ENCODE measurements around the gene FOXR1.
A peak's percentile ranks its signal among the peaks of the same experiment; 100 is the strongest.
"Not testable (repeated sequence)": the region's sequence is repeated elsewhere in the genome, so short reads cannot be mapped to it uniquely, and the experiment has no call there.

The FOXR1 gene

GRCh38 chr11:118953265-118953664 is 18.3 kb upstream of the FOXR1 start:
- Histone ChIP-seq H3K4me2 (ENCODE audit: insufficient read depth, low read length) (no peak overlapping the region), H3K9ac (ENCODE audit: low read depth, low read length) (no peak overlapping the region), H3K36me3 (ENCODE audit: insufficient read depth, low read length) (no peaks in the 10 kb centered on the region), H2AFZ (ENCODE audit: low read depth, low read length) (no peak overlapping the region), H3K4me3 (ENCODE audit: low read depth in 1 of 2, low read length in 2 of 2) (no peak overlapping the region), H3K27ac (ENCODE audit: low read length) (no peak overlapping the region), H3K4me1 (ENCODE audit: insufficient read depth, low read length) (no peaks in the 10 kb centered on the region), H4K20me1 (ENCODE audit: insufficient read depth, low read length) (no peaks in the 10 kb centered on the region), H3K9me3 (ENCODE audit: insufficient read depth, low read length, severe bottlenecking) (no peaks in the 10 kb centered on the region), H3K79me2 (ENCODE audit: insufficient read depth, low read length) (no peaks in the 10 kb centered on the region), H3K27me3 (ENCODE audit: insufficient read depth, low read length, poor library complexity) (peaks cover under 1% of the 10 kb centered on the region)
- DNase-seq (peak; percentile 21), ATAC-seq (ENCODE audit: insufficient read depth, low read depth) (no peak)
- no peak for TF ChIP-seq EZH2 (IDR thresholded peaks at IDR 0.05; ENCODE audit: borderline replicate concordance, low read depth, low read length, severe bottlenecking)
- TF ChIP-seq CTCF (IDR thresholded peaks at IDR 0.05; ENCODE audit: borderline replicate concordance, extremely low read depth, low read length, poor library complexity, severe bottlenecking): no peak

GRCh38 chr11:118953976-118954375 is 17.6 kb upstream of the FOXR1 start:
- ATAC-seq (ENCODE audit: insufficient read depth, low read depth); H2AFZ ChIP-seq (ENCODE audit: low read depth, low read length); H3K4me2 ChIP-seq (ENCODE audit: insufficient read depth, low read length); H3K27me3 ChIP-seq (ENCODE audit: insufficient read depth, low read length, poor library complexity); H4K20me1 ChIP-seq (ENCODE audit: insufficient read depth, low read length); H3K4me3 ChIP-seq (ENCODE audit: low read depth in 1 of 2, low read length in 2 of 2); H3K9ac ChIP-seq (ENCODE audit: low read depth, low read length); DNase-seq; H3K36me3 ChIP-seq (ENCODE audit: insufficient read depth, low read length); H3K79me2 ChIP-seq (ENCODE audit: insufficient read depth, low read length); H3K9me3 ChIP-seq (ENCODE audit: insufficient read depth, low read length, severe bottlenecking); H3K27ac ChIP-seq (ENCODE audit: low read length); H3K4me1 ChIP-seq (ENCODE audit: insufficient read depth, low read length): not testable (repeated sequence)

GRCh38 chr11:118956094-118956846 is 15.3 kb upstream of the FOXR1 start, which contains the start of gene UPK2:
Gene UPK2, plus strand, starts transcription at chr11:118956298. Its CDS starts 53 bp downstream, at chr11:118956351.
- no peaks in the 10 kb centered on the region for H3K9me3 ChIP-seq (ENCODE audit: insufficient read depth, low read length, severe bottlenecking)
- ATAC-seq (ENCODE audit: insufficient read depth, low read depth) (peak; percentile 100), DNase-seq (peak; percentile 88)
- no peak within 1 kb of the TSS for H2AFZ ChIP-seq (ENCODE audit: low read depth, low read length)
- no peaks in the 10 kb centered on the region for H3K4me1 ChIP-seq (ENCODE audit: insufficient read depth, low read length)
- no peak within 1 kb of the TSS for H3K4me3 ChIP-seq (ENCODE audit: low read depth in 1 of 2, low read length in 2 of 2)
- H3K27ac ChIP-seq (ENCODE audit: low read length): no peak within 1 kb of the TSS
- H3K9ac ChIP-seq (ENCODE audit: low read depth, low read length): no peak within 1 kb of the TSS
- H4K20me1 ChIP-seq (ENCODE audit: insufficient read depth, low read length): no peaks in the 10 kb centered on the region
- no peak within 1 kb of the TSS for H3K4me2 ChIP-seq (ENCODE audit: insufficient read depth, low read length)
- H3K27me3 ChIP-seq (ENCODE audit: insufficient read depth, low read length, poor library complexity): no peaks in the 10 kb centered on the region
- H3K79me2 ChIP-seq (ENCODE audit: insufficient read depth, low read length): no peaks in the 10 kb centered on the region
- TF ChIP-seq CTCF (IDR thresholded peaks at IDR 0.05; ENCODE audit: borderline replicate concordance, extremely low read depth, low read length, poor library complexity, severe bottlenecking): peak; percentile 98
- TF ChIP-seq EZH2 (IDR thresholded peaks at IDR 0.05; ENCODE audit: borderline replicate concordance, low read depth, low read length, severe bottlenecking): no peak
- H3K36me3 ChIP-seq (ENCODE audit: insufficient read depth, low read length): no peaks in the 10 kb centered on the region

GRCh38 chr11:118956847-118957469 is 14.6 kb upstream of the FOXR1 start:
- no peaks in the 10 kb centered on the region for H3K27me3 ChIP-seq (ENCODE audit: insufficient read depth, low read length, poor library complexity)
- no peak overlapping the region for H3K4me2 ChIP-seq (ENCODE audit: insufficient read depth, low read length)
- no peaks in the 10 kb centered on the region for H3K4me1 ChIP-seq (ENCODE audit: insufficient read depth, low read length)
- no peaks in the 10 kb centered on the region for H3K9me3 ChIP-seq (ENCODE audit: insufficient read depth, low read length, severe bottlenecking)
- H2AFZ ChIP-seq (ENCODE audit: low read depth, low read length): no peak overlapping the region
- H3K36me3 ChIP-seq (ENCODE audit: insufficient read depth, low read length): no peaks in the 10 kb centered on the region
- no peak for DNase-seq
- TF ChIP-seq CTCF (IDR thresholded peaks at IDR 0.05; ENCODE audit: borderline replicate concordance, extremely low read depth, low read length, poor library complexity, severe bottlenecking) (no peak), EZH2 (IDR thresholded peaks at IDR 0.05; ENCODE audit: borderline replicate concordance, low read depth, low read length, severe bottlenecking) (no peak)
- H3K79me2 ChIP-seq (ENCODE audit: insufficient read depth, low read length): no peaks in the 10 kb centered on the region
- H3K9ac ChIP-seq (ENCODE audit: low read depth, low read length): no peak overlapping the region
- H3K27ac ChIP-seq (ENCODE audit: low read length): no peak overlapping the region
- H4K20me1 ChIP-seq (ENCODE audit: insufficient read depth, low read length): no peaks in the 10 kb centered on the region
- H3K4me3 ChIP-seq (ENCODE audit: low read depth in 1 of 2, low read length in 2 of 2): no peak overlapping the region
- peak; percentile 17; the same call in 1 of the 3 replicates for ATAC-seq (ENCODE audit: insufficient read depth, low read depth)
